Hematopoietic multipotent progenitor cell (in vitro differentiated cells): Measurements from ENCODE around the gene AZU1. TPM values are rescaled to one million over a fixed set of nuclear protein-coding genes. Genes with fewer than 3 reads are reported as not detected.
A peak's percentile ranks its signal among the peaks of the same experiment; 100 is the strongest.

Experiments used
- DNase-seq, 3 donors: peaks; one replicate each; pipeline ENCODE4 v3.0.0-alpha.2; 2011 to 2015; ENCODE audit warnings: low read depth in 2 of 3, low spot score in 2 of 3
- total RNA-seq: library from RNA; depleted of rRNA; stranded (reverse); fragments of >200 nt; gene quantifications from one replicate; pipeline ENCODE4 v1.2.3, GENCODE V29; 2012

Gene AZU1
- total RNA-seq, 1 donor = 5.4 TPM

GRCh38 chr19:796692-797527 lies 30.7 kb upstream of the AZU1 start, which contains the start of gene PTBP1:
Gene PTBP1 (plus strand): TSS chr19:797452. CDS start chr19:797498, 46 bp downstream.
- DNase-seq = peak; percentile 95 to 100 (median 100)

- DNase-seq = peak; percentile 76 to 85 (median 84)
Measured at GRCh38 chr19:797528-798414, 29.9 kb upstream of the AZU1 start.

GRCh38 chr19:798415-799075 lies 29.1 kb upstream of the AZU1 start:
- DNase-seq = no peak

- peak in 1 of 3 donors; percentile 18 for DNase-seq
Measured at GRCh38 chr19:799076-799881, 28.4 kb upstream of the AZU1 start.

GRCh38 chr19:800360-801029 lies 27.1 kb upstream of the AZU1 start:
- no peak for DNase-seq

GRCh38 chr19:801030-801860 lies 26.4 kb upstream of the AZU1 start:
- no peak for DNase-seq

GRCh38 chr19:801861-802497 lies 25.7 kb upstream of the AZU1 start:
- no peak for DNase-seq

GRCh38 chr19:802498-803098 lies 25.0 kb upstream of the AZU1 start:
- DNase-seq = no peak

GRCh38 chr19:803099-803561 lies 24.5 kb upstream of the AZU1 start:
- DNase-seq = no peak

GRCh38 chr19:803686-804418 lies 23.8 kb upstream of the AZU1 start:
- no peak for DNase-seq

GRCh38 chr19:804419-805165 lies 23.0 kb upstream of the AZU1 start:
- DNase-seq = no peak

GRCh38 chr19:805166-805551 lies 22.5 kb upstream of the AZU1 start:
- no peak for DNase-seq

- no peak for DNase-seq
Measured at GRCh38 chr19:805600-806550, 21.8 kb upstream of the AZU1 start.

- no peak for DNase-seq
Measured at GRCh38 chr19:806815-807421, 20.7 kb upstream of the AZU1 start.
